Motor neuron (in vitro differentiated cells): ENCODE data around the gene ELOVL2. TPM values are rescaled to one million over a fixed set of nuclear protein-coding genes. Genes with fewer than 3 reads are reported as not detected.

Experiments
- ATAC-seq, 8 experiments: fragments of 200-7000 bp; cut with Tn5 transposase; replicated peaks in 6 of 8; 2 replicates each; pipeline ENCODE4 v1.8.0; 2021; ENCODE audit warnings: mild to moderate bottlenecking in 8 of 8, moderate library complexity in 8 of 8
- H3K27ac ChIP-seq, 2 donors: fragments of 250-450 bp; sonication (Bioruptor Pico); 2 replicates each; pipeline ENCODE4 v1.9.0; 2021; ENCODE audit warnings: antibody characterized with exemption in 2 of 2, mild to moderate bottlenecking in 2 of 2, moderate library complexity in 1 of 2
- H3K4me1 ChIP-seq, 2 donors: fragments of 250-450 bp; sonication (Bioruptor Pico); replicated peaks in 1 of 2; 2 replicates each; pipeline ENCODE4 v1.6.1; 2021; ENCODE audit warnings: antibody characterized with exemption in 2 of 2, mild to moderate bottlenecking in 2 of 2, moderate library complexity in 1 of 2
- H3K4me3 ChIP-seq, 5 donors: fragments of 250-450 bp; sonication (Bioruptor Pico); 2 replicates each; pipeline ENCODE4 v1.9.0; 2021; ENCODE audit warnings: antibody characterized with exemption in 5 of 5, mild to moderate bottlenecking in 5 of 5, moderate library complexity in 4 of 5
- WGBS, 10 experiments: fragments of 450-650 bp; shearing (Covaris generic); methylation state at CpG; one replicate each; pipeline ENCODE4 v1.0.0; 2022; 5-methylcytosine and 5-hydroxymethylcytosine counted together
- in situ Hi-C, 9 experiments: fragments of 400-800 bp; cut with MboI; loops; one replicate each; pipeline ENCODE4 v1.15.0; 2021; ENCODE audit warnings: low sequenced_read_pairs in 9 of 9, low pct_unique_long_range_greater_than_20kb in 2 of 9; ENCODE audit not compliant: unreplicated experiment in 9 of 9
- total RNA-seq, 8 experiments: library from RNA; unstranded; fragments of 300-600 nt; gene quantifications; 2 replicates each; pipeline versions ENCODE4 v1.2.3 to v1.2.4, GENCODE V29; 2022

ELOVL2 gene
- total RNA-seq, 8 experiments from 2014 or later: 0.20 to 21.8 (median 6.4) TPM

DNA sequence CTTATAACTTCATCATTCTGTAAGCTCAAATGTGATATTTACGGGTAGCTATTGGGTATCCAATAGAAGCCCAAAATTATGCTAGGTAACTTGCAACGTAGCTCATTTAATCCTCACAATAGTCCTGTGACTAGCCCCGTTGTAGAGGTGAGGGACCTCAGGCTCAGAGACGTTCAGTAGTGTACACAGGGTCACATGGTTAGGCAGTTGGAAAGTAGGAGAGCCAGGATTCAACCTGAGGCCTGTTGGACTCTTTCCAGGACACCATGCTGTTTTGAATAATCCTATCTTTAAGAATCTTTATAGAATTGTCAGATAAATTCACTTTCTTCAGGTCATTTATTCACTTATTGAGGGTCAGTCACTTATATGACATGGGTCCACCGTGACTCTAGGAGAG lies 9.2 kb upstream of the ELOVL2 start:
- H3K4me1 ChIP-seq: no peaks in the 10 kb centered on the region
- no peak for ATAC-seq
- H3K4me3 ChIP-seq: no peak overlapping the region
- H3K27ac ChIP-seq: no peak overlapping the region
- 0 to 100% (median 76%) methylated on average over 1 to 5 of the region's 5 CpGs; no CpG with 5 or more reads in 1 of the 10 experiments for whole genome bisulfite sequencing, 10 experiments
- in situ Hi-C loops: loop anchor here in 1 of 9 experiments (25.0 kb wide), 1 partner anchor 91 kb away; no protein-coding TSS in a partner anchor

DNA sequence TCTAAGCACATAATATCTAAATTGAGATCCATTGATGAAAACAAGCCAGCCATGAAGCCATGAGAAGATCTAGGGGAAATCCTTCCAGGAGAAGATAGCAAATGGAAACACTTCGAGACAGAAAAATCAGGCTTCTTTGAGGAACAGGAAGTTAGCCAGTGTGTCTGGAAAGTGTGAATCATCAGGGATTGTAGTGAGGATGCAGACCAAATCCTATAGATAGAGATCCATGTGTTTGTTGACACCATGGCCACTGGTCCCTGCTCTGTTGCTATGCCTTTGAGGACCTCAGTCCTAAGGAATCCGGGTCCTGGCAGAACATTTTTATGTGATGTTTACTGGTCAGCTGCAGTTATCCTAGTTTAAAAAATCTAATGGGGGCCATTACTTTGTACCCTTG lies 6.6 kb upstream of the ELOVL2 start:
- in situ Hi-C loops: loop anchor here in 1 of 9 experiments (25.0 kb wide), 1 partner anchor 88 kb away; no protein-coding TSS in a partner anchor
- 20 to 100% (median 73%) methylated on average over 1 to 2 of the region's 2 CpGs for WGBS, 10 experiments
- ATAC-seq: no peak
- Histone ChIP-seq H3K27ac (no peak overlapping the region), H3K4me3 (no peak overlapping the region), H3K4me1 (no peaks in the 10 kb centered on the region)

DNA sequence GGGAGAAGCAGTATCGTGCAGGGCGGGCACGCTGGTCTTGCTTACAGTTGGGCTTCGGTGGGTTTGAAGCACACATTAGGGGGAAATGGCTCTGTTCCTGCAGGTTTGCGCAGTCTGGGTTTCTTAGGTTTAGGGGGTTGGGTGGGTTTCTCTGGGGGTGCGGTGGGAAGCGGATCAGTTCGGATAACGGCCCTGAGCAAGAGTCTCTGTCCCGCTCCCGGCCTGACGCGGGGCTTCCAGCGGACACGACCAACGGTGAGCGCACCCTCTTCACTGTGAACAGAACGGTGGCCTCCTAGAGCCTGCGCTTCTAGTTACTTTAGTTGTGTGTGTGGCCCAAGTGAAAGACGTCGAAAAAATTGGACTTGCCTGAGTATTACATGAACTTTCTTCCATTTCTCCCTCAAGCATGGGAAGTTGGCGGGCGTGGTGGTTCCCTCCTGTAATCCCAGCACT lies 635 bp upstream of the ELOVL2 start:
- ATAC-seq: no peak
- in situ Hi-C loops: no loop called here
- Histone ChIP-seq H3K27ac (no peak overlapping the region), H3K4me1 (peaks cover 6 to 7% of the 10 kb centered on the region in 2 donors), H3K4me3 (peak overlapping the region; percentile 64 to 89 (median 71))
- 14 to 100% (median 61%) methylated on average over 2 to 9 of the region's 23 CpGs; no CpG with 5 or more reads in 3 of the 10 experiments for WGBS, 10 experiments

DNA sequence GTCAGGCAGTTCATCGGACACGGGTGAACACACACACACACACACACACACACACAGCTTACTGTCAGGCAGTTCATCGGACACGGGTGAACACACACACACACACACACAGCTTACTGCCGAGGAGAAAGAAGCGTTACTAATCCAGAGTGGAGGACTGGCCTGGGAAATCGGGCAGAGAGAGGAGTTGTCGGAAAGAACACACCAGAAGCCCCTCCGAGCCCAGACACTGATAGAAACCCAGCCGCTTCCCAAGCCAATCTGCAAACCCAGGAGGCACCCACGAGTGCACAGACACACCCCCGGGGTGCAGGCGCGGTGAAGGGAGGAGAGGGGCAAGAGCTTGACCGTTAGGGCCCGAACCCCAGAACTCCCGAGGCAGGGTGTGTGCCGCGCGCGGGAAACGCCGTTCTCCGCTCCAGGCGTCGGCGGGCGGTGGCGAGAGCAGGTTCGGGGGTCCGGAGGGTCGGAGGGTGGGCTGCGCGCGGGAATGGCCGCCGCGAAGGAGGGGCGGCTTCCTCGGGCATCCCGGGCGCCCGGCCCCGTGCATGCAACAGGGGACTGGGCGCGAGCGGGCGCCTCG lies 636 bp downstream of the ELOVL2 start:
- Histone ChIP-seq H3K4me3 (peak overlapping the region; percentile 64 to 89 (median 71)), H3K27ac (peak overlapping the region in 1 of 2 donors; percentile 45), H3K4me1 (peaks cover 11 to 14% of the 10 kb centered on the region in 2 donors)
- WGBS, 10 experiments: 0 to 20% (median 0%) methylated on average over 1 to 6 of the region's 49 CpGs; no CpG with 5 or more reads in 6 of the 10 experiments
- in situ Hi-C loops: no loop called here
- ATAC-seq: peak; percentile 28 to 60 (median 44)

DNA sequence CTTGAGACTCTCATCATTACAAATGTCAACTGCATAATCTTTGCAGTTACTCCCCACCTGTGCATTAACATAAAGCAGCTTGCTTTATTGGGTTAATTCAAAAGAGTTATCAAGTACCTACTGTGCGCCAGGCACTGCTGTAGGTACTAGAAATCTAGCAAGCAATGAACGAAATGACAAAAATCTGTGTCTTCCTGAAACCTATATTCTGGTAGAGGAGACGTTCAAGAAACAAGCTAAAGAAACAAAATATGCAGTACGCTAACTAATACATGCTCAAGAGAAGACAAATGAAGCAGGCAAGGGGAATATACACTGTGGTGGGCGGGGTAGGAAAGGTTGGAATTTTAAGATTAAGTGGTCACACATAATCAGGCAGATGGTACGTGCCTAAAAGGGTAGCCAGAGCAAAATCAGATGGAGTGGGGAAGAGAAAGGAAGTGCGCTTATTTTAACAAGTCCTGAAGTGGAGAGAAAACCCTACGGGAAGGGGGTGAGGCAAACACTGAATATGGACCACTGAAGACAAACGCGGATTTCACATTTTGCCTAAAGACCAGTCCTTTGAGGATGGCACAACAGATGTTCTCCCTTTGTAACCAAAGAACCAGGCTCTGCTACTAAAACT lies 1.2 kb downstream of the ELOVL2 start:
- in situ Hi-C loops: no loop called here

DNA sequence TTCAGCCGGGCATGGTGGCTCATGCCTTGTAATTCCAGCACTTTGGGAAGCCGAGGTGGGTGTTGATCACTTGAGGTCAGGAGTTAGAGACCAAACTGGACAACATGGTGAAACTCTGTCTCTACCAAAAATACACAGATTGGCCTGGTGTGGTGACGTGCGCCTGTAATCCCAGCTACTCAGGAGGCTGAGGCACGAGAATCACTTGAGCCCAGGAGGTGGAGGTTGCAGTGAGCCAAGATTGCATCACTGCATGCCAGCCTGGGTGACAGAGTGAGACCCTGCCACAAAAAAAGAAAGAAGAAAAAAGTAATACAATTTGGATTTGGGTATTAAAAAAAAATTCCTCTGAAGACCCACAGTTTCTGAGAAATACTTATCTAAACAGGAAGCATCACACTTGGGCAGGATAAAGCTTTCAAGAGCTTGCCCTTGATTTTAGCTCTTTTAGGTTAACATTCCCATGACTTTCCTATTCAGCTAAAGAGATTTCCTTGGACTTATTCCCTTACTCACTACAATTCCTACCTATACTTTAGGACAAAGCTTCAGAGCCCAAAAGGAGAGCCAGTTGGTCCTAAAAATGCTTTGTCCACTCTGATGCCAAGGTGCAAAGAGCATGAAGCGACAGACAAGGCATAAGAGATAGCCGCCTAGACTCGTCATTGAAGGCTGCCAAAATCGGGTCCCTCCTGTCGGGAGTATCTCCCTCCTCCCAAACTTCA lies 1.9 kb downstream of the ELOVL2 start:
- ATAC-seq: no peak
- in situ Hi-C loops: no loop called here
- Histone ChIP-seq H3K4me3 (peak overlapping the region in 3 of 5 donors; percentile 64 to 88 (median 71)), H3K27ac (no peak overlapping the region), H3K4me1 (peaks cover 11 to 14% of the 10 kb centered on the region in 2 donors)
- WGBS, 10 experiments: 36 to 89% (median 72%) methylated on average over 2 to 10 of the region's 10 CpGs

More for the DNA sequence above, 1.2 kb downstream of the ELOVL2 start:
- H3K4me3 ChIP-seq: peak overlapping the region; percentile 64 to 89 (median 71)
- peaks cover 11 to 14% of the 10 kb centered on the region in 2 donors for H3K4me1 ChIP-seq
- 12 to 84% (median 22%) methylated on average over 2 to 10 of the region's 10 CpGs for WGBS, 10 experiments
- H3K27ac ChIP-seq: no peak overlapping the region
- peak in 4 of 8 experiments; percentile 0 to 12 (median 2) for ATAC-seq

DNA sequence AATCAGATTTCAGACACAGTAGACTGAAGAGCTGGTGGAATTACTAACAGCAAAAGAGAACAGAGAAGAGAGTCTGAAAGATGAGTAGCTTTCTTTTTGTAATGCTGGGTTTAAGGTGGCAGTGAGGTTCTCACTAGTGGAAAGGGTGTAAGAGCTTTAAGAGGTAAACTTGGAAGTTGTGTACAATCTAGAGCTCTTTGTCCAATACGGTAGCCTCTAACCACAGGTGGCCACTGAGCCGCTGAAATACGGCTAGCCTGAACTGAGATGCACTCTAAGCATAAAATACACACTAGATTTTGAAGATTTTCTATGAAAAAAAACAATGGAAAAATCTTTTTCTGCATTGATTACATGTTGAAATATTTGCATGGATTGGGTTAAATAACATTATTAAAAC lies 4.0 kb downstream of the ELOVL2 start:
- peaks cover 27 to 31% of the 10 kb centered on the region in 2 donors for H3K4me1 ChIP-seq
- in situ Hi-C loops: no loop called here
- H3K27ac ChIP-seq: no peak overlapping the region
- ATAC-seq: no peak
- no peak overlapping the region for H3K4me3 ChIP-seq
- WGBS, 10 experiments: 68 to 100% (median 81%) methylated on average over 1 to 3 of the region's 3 CpGs; no CpG with 5 or more reads in 1 of the 10 experiments

DNA sequence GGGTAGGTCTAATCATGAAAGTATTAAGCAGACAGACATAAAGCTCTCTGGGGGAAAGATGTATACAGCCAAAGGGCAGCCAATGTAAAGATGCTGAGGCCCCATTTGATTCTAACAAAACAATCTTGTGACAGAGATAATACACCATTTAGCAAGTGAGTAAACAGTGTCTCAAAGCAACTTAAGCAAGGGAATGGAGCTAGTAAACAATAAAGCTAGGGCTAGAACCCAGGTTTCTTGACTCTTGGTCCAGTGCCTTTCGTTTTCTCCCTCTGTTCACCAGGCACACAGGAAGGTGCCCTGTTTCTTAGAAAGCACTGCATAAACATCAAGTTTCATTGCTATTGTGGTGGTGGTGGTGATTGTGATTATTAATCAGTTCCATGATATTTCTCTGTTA lies 5.1 kb downstream of the ELOVL2 start:
- Histone ChIP-seq H3K4me3 (no peak overlapping the region), H3K27ac (no peak overlapping the region), H3K4me1 (peaks cover 27 to 34% of the 10 kb centered on the region in 2 donors)
- 56 to 100% (median 83%) methylated on average over 1 of the region's 1 CpG; no CpG with 5 or more reads in 6 of the 10 experiments for WGBS, 10 experiments
- in situ Hi-C loops: no loop called here
- ATAC-seq: peak in 1 of 8 experiments; percentile 7

DNA sequence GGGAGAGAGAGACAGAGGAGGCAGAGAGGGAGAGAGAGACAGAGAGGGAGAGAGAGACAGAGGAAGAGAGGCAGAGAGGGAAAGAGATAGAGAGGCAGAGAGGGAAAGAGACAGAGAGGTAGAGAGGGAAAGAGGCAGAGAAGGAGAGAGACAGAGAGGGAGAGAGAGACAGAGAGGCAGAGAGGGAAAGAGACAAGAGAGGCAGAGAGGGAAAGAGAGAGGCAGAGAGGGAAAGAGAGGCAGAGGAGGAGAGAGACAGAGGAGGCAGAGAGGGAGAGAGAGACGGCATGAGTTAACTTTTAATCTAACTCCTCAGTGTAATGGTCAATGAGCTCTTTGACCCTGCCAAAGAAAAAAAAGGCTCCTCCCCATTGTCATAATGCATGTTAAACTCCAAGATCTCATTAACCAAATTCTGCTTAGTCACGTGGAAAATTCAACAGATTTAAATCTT lies 7.1 kb downstream of the ELOVL2 start:
- WGBS, 10 experiments: 33 to 75% (median 48%) methylated on average over 1 to 2 of the region's 2 CpGs; no CpG with 5 or more reads in 2 of the 10 experiments

DNA sequence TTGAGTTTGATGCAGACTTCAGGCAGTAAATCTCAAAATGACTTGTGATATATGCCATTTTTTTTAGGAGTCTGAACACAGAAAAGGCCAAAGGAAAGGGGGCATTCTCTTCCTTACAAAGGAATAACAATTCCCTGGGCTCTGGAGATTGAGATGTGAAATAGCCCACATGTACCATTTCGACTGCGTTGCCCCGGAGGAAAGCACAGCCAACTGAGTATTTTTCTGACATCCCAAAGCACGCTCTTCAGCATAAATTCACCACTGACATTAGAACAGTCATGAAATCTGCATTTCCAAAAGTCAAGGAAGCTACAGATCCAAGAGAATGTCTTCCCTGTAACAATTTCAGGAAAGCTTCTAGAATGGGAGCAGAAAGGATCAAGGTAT lies 7.8 kb downstream of the ELOVL2 start:
- Histone ChIP-seq H3K27ac (no peak overlapping the region), H3K4me3 (no peak overlapping the region), H3K4me1 (peaks cover 22 to 26% of the 10 kb centered on the region in 2 donors)
- ATAC-seq: peak in 5 of 8 experiments; percentile 19 to 47 (median 38)
- in situ Hi-C loops: no loop called here
- WGBS, 10 experiments: 6 to 97% (median 40%) methylated on average over 1 to 4 of the region's 4 CpGs; no CpG with 5 or more reads in 2 of the 10 experiments

More for the DNA sequence above, 7.1 kb downstream of the ELOVL2 start:
- no peak for ATAC-seq
- in situ Hi-C loops: no loop called here
- Histone ChIP-seq H3K4me3 (no peak overlapping the region), H3K4me1 (peaks cover 22 to 26% of the 10 kb centered on the region in 2 donors), H3K27ac (no peak overlapping the region)

DNA sequence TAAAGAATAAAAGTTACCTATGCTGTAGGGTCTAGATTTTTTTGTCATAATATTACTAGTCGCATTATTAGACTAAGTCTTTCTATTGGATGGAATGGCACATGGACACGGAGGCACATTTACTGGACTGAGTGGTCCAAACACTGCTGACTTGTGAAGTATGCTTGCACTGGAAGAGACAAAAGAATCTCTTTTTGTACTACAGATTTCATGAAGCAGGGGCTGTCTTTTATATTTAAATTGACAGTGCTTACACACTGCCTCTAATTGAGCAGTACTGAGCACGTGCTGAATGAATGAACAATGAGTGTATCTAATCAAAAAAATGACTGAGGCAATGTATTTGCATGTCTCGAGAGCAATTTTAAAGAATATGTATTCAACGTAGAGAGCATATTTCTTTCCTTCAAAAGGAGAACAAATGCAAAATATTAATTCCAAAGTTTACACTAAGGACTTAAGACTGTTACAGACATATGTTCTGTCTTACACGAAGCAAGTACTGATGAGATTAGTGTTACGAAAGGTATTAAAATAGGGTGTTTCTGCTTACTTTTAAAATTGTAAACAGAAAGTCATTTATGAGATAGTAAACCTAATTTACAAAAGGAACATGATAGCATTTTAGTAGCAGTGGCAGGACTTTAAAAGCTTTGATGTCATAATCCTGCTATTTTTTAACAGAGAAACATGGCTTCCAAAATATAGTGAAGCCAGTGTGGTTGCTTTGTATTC lies 8.3 kb downstream of the ELOVL2 start:
- WGBS, 10 experiments: 11 to 94% (median 60%) methylated on average over 2 to 7 of the region's 7 CpGs
- no peak overlapping the region for H3K4me3 ChIP-seq
- H3K4me1 ChIP-seq: peaks cover 22 to 26% of the 10 kb centered on the region in 2 donors
- peak overlapping the region in 1 of 2 donors; percentile 40 for H3K27ac ChIP-seq
- in situ Hi-C loops: no loop called here
- peak in 6 of 8 experiments; percentile 36 to 88 (median 82) for ATAC-seq

DNA sequence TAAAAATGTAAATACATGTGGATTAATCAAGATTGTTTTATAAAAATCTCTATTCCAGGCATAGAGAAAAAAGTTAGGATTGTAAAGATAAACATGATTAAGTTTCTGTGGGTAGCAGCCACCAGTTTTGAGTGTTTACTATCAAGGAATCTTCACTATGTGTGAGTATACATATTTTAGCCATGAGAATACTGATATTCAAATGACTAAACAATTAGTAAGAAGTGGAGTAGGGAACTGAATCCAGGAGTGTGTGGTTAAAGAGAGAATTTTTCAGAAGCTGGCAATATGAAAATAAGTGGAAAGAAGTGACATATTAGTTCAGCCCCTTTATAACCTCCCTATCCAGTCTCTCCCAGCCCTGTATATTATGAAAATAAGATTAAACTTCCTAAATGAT lies 10.3 kb downstream of the ELOVL2 start:
- H3K4me3 ChIP-seq: no peak overlapping the region
- peaks cover 22 to 24% of the 10 kb centered on the region in 2 donors for H3K4me1 ChIP-seq
- no peak overlapping the region for H3K27ac ChIP-seq
- in situ Hi-C loops: no loop called here
- peak in 1 of 8 experiments; percentile 31 for ATAC-seq
